Left ventricle myocardium superior (tissue), 1 donor: Measurements from ENCODE around the gene PLK5. TPM values are rescaled to one million over a fixed set of nuclear protein-coding genes. Genes with fewer than 3 reads are reported as not detected.
A peak's percentile ranks its signal among the peaks of the same experiment; 100 is the strongest.
"Not testable (repeated sequence)": the region's sequence is repeated elsewhere in the genome, so short reads cannot be mapped to it uniquely, and the experiment has no call there.

Experiments used
- ATAC-seq: fragments of 200-7000 bp; cut with Tn5 transposase; one replicate; pipeline ENCODE4 v1.9.1; 2020; ENCODE audit warnings: mild to moderate bottlenecking, moderate library complexity
- DNase-seq: peaks from one replicate; pipeline ENCODE4 v3.0.0-alpha.2; 2020
- intact Hi-C: fragments of 100-400 bp; cut with micrococcal nuclease; formaldehyde crosslinking; loops from one replicate; pipeline ENCODE4 v1.11.0; 2022
- total RNA-seq: library from RNA; stranded (reverse); fragmentation: NEBNext Ultra II Directional; extraction: Animal tissue kit (Norgen Biotek cat#: 25700); gene quantifications from one replicate; pipeline ENCODE4 v1.2.1, GENCODE V29; 2021
- donor health status: DM: no; HTN: yes; CAD: no; lungs with severe emphysema.

PLK5 gene
- total RNA-seq, 1 donor from 2014 or later: not detected

GRCh38 chr19:1490311-1491113 lies 33.4 kb upstream of the PLK5 start, which contains the start of gene PCSK4:
PCSK4 (minus strand) TSS chr19:1490350; CDS start chr19:1490346, 4 bp downstream.
- intact Hi-C loops: no loop called here
- peak; percentile 98 for DNase-seq

GRCh38 chr19:1491114-1491848 lies 32.6 kb upstream of the PLK5 start, which contains the start of gene REEP6:
REEP6 (plus strand) TSS chr19:1491181; CDS start chr19:1491270, 89 bp downstream.
- intact Hi-C loops: no loop called here
- ATAC-seq (no peak), DNase-seq (no peak)

More at GRCh38 chr19:1490311-1491113, 33.4 kb upstream of the PLK5 start, which contains the start of gene PCSK4:
- peak; percentile 92 for ATAC-seq

GRCh38 chr19:1491849-1492170 lies 32.1 kb upstream of the PLK5 start:
- no peak for ATAC-seq
- intact Hi-C loops: no loop called here
- peak; percentile 35 for DNase-seq

GRCh38 chr19:1492474-1493006 lies 31.3 kb upstream of the PLK5 start:
- ATAC-seq (no peak), DNase-seq (no peak)
- intact Hi-C loops: no loop called here

- no peak for DNase-seq
- intact Hi-C loops: no loop called here
- ATAC-seq: no peak
Observed at GRCh38 chr19:1494115-1494815, 29.6 kb upstream of the PLK5 start.

GRCh38 chr19:1495051-1495798 lies 28.7 kb upstream of the PLK5 start:
- DNase-seq (no peak), ATAC-seq (no peak)
- intact Hi-C loops: no loop called here

GRCh38 chr19:1495799-1496713 lies 27.8 kb upstream of the PLK5 start:
- no peak for DNase-seq
- intact Hi-C loops: no loop called here
- ATAC-seq: no peak

- DNase-seq (no peak), ATAC-seq (no peak)
- intact Hi-C loops: no loop called here
Observed at GRCh38 chr19:1496714-1497577, 26.9 kb upstream of the PLK5 start.

GRCh38 chr19:1497578-1498235 lies 26.2 kb upstream of the PLK5 start:
- intact Hi-C loops: no loop called here
- ATAC-seq (no peak), DNase-seq (no peak)

GRCh38 chr19:1499231-1499630 lies 24.6 kb upstream of the PLK5 start:
- intact Hi-C loops, DNase-seq, ATAC-seq: not testable (repeated sequence)

GRCh38 chr19:1501200-1501595 lies 22.7 kb upstream of the PLK5 start:
- ATAC-seq (no peak), DNase-seq (no peak)
- intact Hi-C loops: no loop called here

- no peak for DNase-seq
- no peak for ATAC-seq
- intact Hi-C loops: no loop called here
Observed at GRCh38 chr19:1502433-1503088, 21.3 kb upstream of the PLK5 start.

- DNase-seq (peak; percentile 77), ATAC-seq (peak; percentile 3)
- intact Hi-C loops: no loop called here
Observed at GRCh38 chr19:1503089-1503924, 20.6 kb upstream of the PLK5 start.

- intact Hi-C loops: no loop called here
- DNase-seq: no peak
Observed at GRCh38 chr19:1503925-1504773, 19.7 kb upstream of the PLK5 start.

More at GRCh38 chr19:1503925-1504773, 19.7 kb upstream of the PLK5 start:
- ATAC-seq: no peak
